ENCODE data around the gene STEAP1B. TPM values are rescaled to one million over a fixed set of nuclear protein-coding genes. Genes with fewer than 3 reads are reported as not detected.

Gene STEAP1B
- total and polyA plus RNA-seq, 4 donors = 0.06 to 0.28 (median 0.08) TPM; not detected in 1

DNA sequence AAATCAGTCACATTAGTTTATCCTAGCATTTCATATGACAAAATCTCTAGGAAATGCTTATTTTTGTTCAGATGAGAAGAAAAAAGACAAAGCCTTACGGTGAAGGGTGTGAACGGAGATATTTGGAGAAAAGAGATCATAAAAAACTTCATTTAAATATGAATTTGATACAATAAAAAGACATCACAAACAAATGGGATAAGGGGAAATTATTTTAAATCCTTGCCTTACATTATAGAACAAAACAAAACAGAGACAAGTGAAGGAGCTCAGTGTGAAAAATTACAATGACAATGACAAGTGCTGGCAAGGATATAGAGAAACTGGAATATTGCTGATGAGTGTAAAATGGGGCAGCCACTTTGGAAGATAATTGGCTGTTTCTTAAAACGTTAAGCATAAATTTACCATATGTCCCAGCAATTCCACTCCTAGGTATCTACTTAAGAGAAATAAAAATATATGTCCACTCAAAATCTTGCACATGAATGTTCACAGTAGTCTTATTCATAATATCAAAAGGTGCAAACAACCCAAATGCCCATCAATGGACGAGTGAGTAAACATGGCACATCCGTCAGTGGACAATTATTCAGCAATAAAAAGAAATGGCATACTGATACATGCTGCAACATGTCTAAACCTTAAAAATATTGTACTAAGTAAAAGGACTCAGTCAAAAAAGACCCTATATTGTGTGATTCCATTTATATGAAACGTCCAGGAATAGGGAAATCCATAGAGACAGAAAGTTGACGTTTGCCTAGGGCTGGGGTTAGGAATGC lies 77.0 kb downstream of the STEAP1B start:
- Histone ChIP-seq H3K4me3 (ENCODE audit: low read depth in 1 of 3, low read length in 3 of 3) (no peak overlapping the region), H3K9me3 (ENCODE audit: control insufficient read depth in 4 of 4, low read length in 3 of 4) (no peaks in the 10 kb centered on the region), H3K27ac (ENCODE audit: low read depth in 1 of 2, low read length in 2 of 2) (no peak overlapping the region), H3K9ac (ENCODE audit: low read depth in 1 of 2, low read length in 2 of 2) (no peak overlapping the region), H3K27me3 (ENCODE audit: control insufficient read depth in 4 of 4, insufficient read depth in 4 of 4, low read length in 3 of 4) (no peaks in the 10 kb centered on the region), H3K36me3 (ENCODE audit: control insufficient read depth in 4 of 4, insufficient read depth in 3 of 4, low read depth in 1 of 4, low read length in 3 of 4) (no peaks in the 10 kb centered on the region), H3K4me1 (ENCODE audit: control insufficient read depth in 4 of 4, insufficient read depth in 4 of 4, low read length in 3 of 4) (no peaks in the 10 kb centered on the region)
- TF ChIP-seq, protein P1, sequence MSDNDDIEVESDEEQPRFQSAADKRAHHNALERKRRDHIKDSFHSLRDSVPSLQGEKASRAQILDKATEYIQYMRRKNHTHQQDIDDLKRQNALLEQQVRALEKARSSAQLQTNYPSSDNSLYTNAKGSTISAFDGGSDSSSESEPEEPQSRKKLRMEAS (IDR thresholded peaks at IDR 0.05) = no peak
- TF ChIP-seq RXRA (IDR thresholded peaks at IDR 0.05) = no peak
- no peak for TF ChIP-seq NR2F2 (IDR thresholded peaks at IDR 0.05)
- TF ChIP-seq, protein P2, sequence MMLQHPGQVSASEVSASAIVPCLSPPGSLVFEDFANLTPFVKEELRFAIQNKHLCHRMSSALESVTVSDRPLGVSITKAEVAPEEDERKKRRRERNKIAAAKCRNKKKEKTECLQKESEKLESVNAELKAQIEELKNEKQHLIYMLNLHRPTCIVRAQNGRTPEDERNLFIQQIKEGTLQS (IDR thresholded peaks at IDR 0.05) = no peak
- TF ChIP-seq RAD21 (IDR thresholded peaks at IDR 0.05) = no peak
- TF ChIP-seq, protein P3, sequence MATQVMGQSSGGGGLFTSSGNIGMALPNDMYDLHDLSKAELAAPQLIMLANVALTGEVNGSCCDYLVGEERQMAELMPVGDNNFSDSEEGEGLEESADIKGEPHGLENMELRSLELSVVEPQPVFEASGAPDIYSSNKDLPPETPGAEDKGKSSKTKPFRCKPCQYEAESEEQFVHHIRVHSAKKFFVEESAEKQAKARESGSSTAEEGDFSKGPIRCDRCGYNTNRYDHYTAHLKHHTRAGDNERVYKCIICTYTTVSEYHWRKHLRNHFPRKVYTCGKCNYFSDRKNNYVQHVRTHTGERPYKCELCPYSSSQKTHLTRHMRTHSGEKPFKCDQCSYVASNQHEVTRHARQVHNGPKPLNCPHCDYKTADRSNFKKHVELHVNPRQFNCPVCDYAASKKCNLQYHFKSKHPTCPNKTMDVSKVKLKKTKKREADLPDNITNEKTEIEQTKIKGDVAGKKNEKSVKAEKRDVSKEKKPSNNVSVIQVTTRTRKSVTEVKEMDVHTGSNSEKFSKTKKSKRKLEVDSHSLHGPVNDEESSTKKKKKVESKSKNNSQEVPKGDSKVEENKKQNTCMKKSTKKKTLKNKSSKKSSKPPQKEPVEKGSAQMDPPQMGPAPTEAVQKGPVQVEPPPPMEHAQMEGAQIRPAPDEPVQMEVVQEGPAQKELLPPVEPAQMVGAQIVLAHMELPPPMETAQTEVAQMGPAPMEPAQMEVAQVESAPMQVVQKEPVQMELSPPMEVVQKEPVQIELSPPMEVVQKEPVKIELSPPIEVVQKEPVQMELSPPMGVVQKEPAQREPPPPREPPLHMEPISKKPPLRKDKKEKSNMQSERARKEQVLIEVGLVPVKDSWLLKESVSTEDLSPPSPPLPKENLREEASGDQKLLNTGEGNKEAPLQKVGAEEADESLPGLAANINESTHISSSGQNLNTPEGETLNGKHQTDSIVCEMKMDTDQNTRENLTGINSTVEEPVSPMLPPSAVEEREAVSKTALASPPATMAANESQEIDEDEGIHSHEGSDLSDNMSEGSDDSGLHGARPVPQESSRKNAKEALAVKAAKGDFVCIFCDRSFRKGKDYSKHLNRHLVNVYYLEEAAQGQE (IDR thresholded peaks at IDR 0.05) = no peak
- TF ChIP-seq, protein P4, sequence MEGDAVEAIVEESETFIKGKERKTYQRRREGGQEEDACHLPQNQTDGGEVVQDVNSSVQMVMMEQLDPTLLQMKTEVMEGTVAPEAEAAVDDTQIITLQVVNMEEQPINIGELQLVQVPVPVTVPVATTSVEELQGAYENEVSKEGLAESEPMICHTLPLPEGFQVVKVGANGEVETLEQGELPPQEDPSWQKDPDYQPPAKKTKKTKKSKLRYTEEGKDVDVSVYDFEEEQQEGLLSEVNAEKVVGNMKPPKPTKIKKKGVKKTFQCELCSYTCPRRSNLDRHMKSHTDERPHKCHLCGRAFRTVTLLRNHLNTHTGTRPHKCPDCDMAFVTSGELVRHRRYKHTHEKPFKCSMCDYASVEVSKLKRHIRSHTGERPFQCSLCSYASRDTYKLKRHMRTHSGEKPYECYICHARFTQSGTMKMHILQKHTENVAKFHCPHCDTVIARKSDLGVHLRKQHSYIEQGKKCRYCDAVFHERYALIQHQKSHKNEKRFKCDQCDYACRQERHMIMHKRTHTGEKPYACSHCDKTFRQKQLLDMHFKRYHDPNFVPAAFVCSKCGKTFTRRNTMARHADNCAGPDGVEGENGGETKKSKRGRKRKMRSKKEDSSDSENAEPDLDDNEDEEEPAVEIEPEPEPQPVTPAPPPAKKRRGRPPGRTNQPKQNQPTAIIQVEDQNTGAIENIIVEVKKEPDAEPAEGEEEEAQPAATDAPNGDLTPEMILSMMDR (IDR thresholded peaks at IDR 0.05; ENCODE audit: low read depth, low read length, missing input control) = no peak
- TF ChIP-seq GABPA (IDR thresholded peaks at IDR 0.05 in 1 of 2, conservative IDR thresholded peaks at IDR 0.05 in 1 of 2) = no peak
- TF ChIP-seq, protein P5, sequence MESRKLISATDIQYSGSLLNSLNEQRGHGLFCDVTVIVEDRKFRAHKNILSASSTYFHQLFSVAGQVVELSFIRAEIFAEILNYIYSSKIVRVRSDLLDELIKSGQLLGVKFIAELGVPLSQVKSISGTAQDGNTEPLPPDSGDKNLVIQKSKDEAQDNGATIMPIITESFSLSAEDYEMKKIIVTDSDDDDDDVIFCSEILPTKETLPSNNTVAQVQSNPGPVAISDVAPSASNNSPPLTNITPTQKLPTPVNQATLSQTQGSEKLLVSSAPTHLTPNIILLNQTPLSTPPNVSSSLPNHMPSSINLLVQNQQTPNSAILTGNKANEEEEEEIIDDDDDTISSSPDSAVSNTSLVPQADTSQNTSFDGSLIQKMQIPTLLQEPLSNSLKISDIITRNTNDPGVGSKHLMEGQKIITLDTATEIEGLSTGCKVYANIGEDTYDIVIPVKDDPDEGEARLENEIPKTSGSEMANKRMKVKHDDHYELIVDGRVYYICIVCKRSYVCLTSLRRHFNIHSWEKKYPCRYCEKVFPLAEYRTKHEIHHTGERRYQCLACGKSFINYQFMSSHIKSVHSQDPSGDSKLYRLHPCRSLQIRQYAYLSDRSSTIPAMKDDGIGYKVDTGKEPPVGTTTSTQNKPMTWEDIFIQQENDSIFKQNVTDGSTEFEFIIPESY (IDR thresholded peaks at IDR 0.05) = no peak
- TF ChIP-seq HNF4G (IDR thresholded peaks at IDR 0.05) = no peak
- TF ChIP-seq JUND (IDR thresholded peaks at IDR 0.05) = no peak
- TF ChIP-seq FOXA2 (IDR thresholded peaks at IDR 0.05) = no peak
- TF ChIP-seq FOXA1 (IDR thresholded peaks at IDR 0.05) = no peak
- no peak for TF ChIP-seq EGR1 (IDR thresholded peaks at IDR 0.05; ENCODE audit: low read depth in 2 of 2)
- no peak for TF ChIP-seq SP1 (IDR thresholded peaks at IDR 0.05)
- TF ChIP-seq HNF4A (conservative IDR thresholded peaks at IDR 0.05) = no peak
- DNase-seq (ENCODE audit: low spot score) = no peak
- 82% methylated on average over 7 of the region's 7 CpGs for WGBS

Data from liver (tissue), 9 donors.